ENCODE data around the gene ASTN2. TPM values are rescaled to one million over a fixed set of nuclear protein-coding genes. Genes with fewer than 3 reads are reported as not detected.

ASTN2 gene
- total RNA-seq, 4 donors from 2014 or later = 4.0 to 7.0 (median 4.9) TPM

DNA sequence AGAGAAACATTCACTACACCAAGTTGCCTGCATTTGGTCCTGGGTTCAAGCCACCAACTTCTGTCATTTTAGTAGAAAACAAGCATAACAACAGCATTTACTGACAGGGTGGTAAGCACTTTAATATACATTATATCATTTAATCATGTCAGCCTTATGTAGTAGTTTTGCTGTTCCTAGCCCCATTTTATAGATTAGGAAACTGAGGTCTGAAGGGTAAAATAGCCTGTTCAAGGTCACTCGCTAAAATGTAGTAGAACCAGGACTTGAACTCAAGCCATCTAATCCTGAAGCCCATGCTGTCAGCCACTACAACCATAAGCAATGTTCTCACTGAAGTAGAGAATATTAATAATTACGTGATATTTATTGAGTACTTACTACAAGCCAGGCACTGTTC is 787.4 kb downstream of the ASTN2 start:
- Histone ChIP-seq H3K4me3 (no peak overlapping the region), H3K27me3 (no peaks in the 10 kb centered on the region), H3K4me1 (no peaks in the 10 kb centered on the region), H3K9me3 (no peaks in the 10 kb centered on the region), H3K27ac (no peak overlapping the region), H3K36me3 (no peaks in the 10 kb centered on the region)
- TF ChIP-seq POLR2AphosphoS5 (IDR thresholded peaks at IDR 0.05) = no peak
- TF ChIP-seq POLR2A (IDR thresholded peaks at IDR 0.05) = no peak
- no peak for TF ChIP-seq EP300 (IDR thresholded peaks at IDR 0.05)
- TF ChIP-seq, protein P1, sequence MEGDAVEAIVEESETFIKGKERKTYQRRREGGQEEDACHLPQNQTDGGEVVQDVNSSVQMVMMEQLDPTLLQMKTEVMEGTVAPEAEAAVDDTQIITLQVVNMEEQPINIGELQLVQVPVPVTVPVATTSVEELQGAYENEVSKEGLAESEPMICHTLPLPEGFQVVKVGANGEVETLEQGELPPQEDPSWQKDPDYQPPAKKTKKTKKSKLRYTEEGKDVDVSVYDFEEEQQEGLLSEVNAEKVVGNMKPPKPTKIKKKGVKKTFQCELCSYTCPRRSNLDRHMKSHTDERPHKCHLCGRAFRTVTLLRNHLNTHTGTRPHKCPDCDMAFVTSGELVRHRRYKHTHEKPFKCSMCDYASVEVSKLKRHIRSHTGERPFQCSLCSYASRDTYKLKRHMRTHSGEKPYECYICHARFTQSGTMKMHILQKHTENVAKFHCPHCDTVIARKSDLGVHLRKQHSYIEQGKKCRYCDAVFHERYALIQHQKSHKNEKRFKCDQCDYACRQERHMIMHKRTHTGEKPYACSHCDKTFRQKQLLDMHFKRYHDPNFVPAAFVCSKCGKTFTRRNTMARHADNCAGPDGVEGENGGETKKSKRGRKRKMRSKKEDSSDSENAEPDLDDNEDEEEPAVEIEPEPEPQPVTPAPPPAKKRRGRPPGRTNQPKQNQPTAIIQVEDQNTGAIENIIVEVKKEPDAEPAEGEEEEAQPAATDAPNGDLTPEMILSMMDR (IDR thresholded peaks at IDR 0.05) = no peak
- no peak for ATAC-seq
- WGBS, 2 donors (ENCODE audit: low coverage in 1 of 2) = 93 to 100% methylated on average over 2 of the region's 2 CpGs

DNA sequence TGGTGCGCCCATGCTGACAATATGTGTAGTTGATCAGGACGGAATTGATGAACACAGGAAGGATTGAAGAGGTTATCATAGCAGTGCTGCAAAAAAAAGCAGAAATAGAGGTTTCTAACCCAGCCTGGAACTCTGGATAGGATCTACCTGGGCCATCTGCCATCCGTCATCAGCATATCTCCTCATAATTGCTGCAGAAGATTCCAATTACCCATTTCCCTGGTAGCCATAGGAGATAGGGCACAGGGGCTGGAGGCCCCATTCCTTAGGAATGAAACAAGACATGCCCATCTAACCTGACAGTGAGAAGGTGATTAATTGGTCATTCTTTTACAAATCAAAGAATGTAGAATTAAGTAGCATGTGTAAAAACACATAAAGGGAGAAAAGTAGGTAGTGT is 788.1 kb downstream of the ASTN2 start:
- no peak overlapping the region for H3K4me3 ChIP-seq
- no peaks in the 10 kb centered on the region for H3K36me3 ChIP-seq
- ATAC-seq = no peak
- H3K27ac ChIP-seq = no peak overlapping the region
- H3K9me3 ChIP-seq = no peaks in the 10 kb centered on the region
- TF ChIP-seq POLR2AphosphoS5 (IDR thresholded peaks at IDR 0.05) (no peak), POLR2A (IDR thresholded peaks at IDR 0.05) (no peak), EP300 (IDR thresholded peaks at IDR 0.05) (no peak)
- TF ChIP-seq, protein P1 (IDR thresholded peaks at IDR 0.05) = no peak
- WGBS, 2 donors (ENCODE audit: low coverage in 1 of 2) = 96 to 97% methylated on average over 3 of the region's 3 CpGs
- no peaks in the 10 kb centered on the region for H3K27me3 ChIP-seq
- H3K4me1 ChIP-seq = no peaks in the 10 kb centered on the region

DNA sequence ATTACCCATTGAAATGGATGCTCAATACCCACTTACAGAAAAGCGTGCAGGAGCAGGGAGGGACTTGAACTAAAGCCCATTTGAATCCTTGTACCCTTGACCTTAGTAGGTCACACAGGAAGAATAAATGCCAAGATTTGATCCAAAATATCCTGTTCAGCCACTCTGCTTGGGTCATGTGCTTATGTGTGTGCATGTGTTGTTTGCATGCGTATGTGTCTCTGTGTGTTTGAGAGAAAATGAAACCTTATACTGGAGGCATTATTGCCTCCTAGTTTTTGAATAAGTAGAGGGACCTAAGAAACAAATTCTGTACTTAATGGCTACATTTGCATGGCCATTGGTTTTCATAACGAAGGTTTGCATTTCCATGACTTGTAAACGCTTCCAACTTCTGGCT is 791.1 kb downstream of the ASTN2 start:
- 75 to 82% methylated on average over 3 to 4 of the region's 4 CpGs for WGBS, 2 donors (ENCODE audit: low coverage in 1 of 2)
- H3K36me3 ChIP-seq = peaks cover 0 to 4% of the 10 kb centered on the region in 2 donors
- H3K9me3 ChIP-seq = no peaks in the 10 kb centered on the region
- H3K27ac ChIP-seq = peak overlapping the region in 1 of 4 donors; percentile 1
- no peak for ATAC-seq
- no peak for TF ChIP-seq POLR2A (IDR thresholded peaks at IDR 0.05)
- no peak for TF ChIP-seq EP300 (IDR thresholded peaks at IDR 0.05)
- no peak for TF ChIP-seq POLR2AphosphoS5 (IDR thresholded peaks at IDR 0.05)
- TF ChIP-seq, protein P1 (IDR thresholded peaks at IDR 0.05) = no peak
- no peaks in the 10 kb centered on the region for H3K27me3 ChIP-seq
- peaks cover 0 to 6% (median 0%) of the 10 kb centered on the region in 3 donors for H3K4me1 ChIP-seq
- no peak overlapping the region for H3K4me3 ChIP-seq

DNA sequence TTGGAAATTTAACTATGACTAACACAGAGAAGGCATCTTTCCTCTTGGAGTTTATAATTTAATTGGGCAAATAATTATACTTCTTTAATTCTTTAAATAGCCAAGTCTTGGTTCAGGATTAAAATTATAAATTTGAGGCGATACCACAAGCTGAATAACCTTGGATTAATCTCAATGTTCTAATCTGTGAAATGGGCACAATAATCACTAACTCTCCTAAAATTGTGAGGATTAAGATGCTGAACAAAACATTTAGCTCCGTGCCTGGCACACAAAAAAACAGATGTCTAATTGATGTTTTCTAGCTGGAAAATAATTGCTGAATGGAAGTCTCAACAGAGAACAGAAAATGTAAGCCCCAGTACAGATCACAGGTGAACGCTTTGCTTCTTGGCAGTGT is 797.5 kb downstream of the ASTN2 start:
- peaks cover 0 to 6% (median 0%) of the 10 kb centered on the region in 3 donors for H3K4me1 ChIP-seq
- peaks cover 0 to 16% of the 10 kb centered on the region in 2 donors for H3K36me3 ChIP-seq
- no peaks in the 10 kb centered on the region for H3K27me3 ChIP-seq
- WGBS, 2 donors (ENCODE audit: low coverage in 1 of 2) = 85 to 100% methylated on average over 2 to 3 of the region's 3 CpGs
- TF ChIP-seq, protein P1 (IDR thresholded peaks at IDR 0.05) = no peak
- TF ChIP-seq EP300 (IDR thresholded peaks at IDR 0.05) (no peak), POLR2AphosphoS5 (IDR thresholded peaks at IDR 0.05) (no peak), POLR2A (IDR thresholded peaks at IDR 0.05) (no peak)
- no peak overlapping the region for H3K4me3 ChIP-seq
- no peak overlapping the region for H3K27ac ChIP-seq
- no peak for ATAC-seq
- no peaks in the 10 kb centered on the region for H3K9me3 ChIP-seq

DNA sequence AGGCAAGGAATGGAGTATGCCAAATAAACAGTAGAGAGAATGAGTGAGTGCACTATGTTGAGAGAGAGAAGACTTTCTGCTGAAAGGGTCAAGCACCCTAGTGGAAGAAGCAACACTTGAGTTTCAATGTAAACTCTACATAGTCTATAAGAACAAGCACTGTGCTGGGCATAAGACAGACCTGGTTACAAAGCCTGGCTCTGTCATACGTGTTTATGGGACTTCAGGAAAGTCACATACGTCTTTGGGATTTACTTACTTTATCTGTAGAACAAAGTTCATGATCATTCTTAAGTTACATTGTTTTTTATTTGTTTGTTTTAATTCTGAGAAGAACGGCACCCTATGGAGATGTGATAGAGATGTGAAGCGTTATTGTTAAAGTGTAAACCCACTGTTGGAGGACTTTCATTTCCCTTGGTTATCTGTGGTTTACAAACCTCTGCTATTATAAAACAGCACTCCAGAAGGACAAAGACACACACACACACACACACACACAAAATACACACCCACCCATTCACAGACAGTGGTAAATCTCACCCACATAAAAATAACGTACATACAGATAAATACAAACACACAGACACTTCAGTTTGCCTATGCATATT is 798.4 kb downstream of the ASTN2 start:
- Histone ChIP-seq H3K27ac (no peak overlapping the region), H3K27me3 (no peaks in the 10 kb centered on the region), H3K9me3 (no peaks in the 10 kb centered on the region), H3K4me3 (no peak overlapping the region), H3K4me1 (peaks cover 0 to 6% (median 0%) of the 10 kb centered on the region in 3 donors), H3K36me3 (peaks cover 0 to 16% of the 10 kb centered on the region in 2 donors)
- TF ChIP-seq EP300 (IDR thresholded peaks at IDR 0.05) (no peak), POLR2A (IDR thresholded peaks at IDR 0.05) (no peak), POLR2AphosphoS5 (IDR thresholded peaks at IDR 0.05) (no peak)
- TF ChIP-seq, protein P1 (IDR thresholded peaks at IDR 0.05) = no peak
- no peak for ATAC-seq
- 78 to 90% methylated on average over 5 of the region's 5 CpGs for WGBS, 2 donors (ENCODE audit: low coverage in 1 of 2)
